K562 (cell line): ENCODE measurements around the gene ADIPOQ. TPM values are rescaled to one million over a fixed set of nuclear protein-coding genes. Genes with fewer than 3 reads are reported as not detected.

ENCODE experiments used
- ATAC-seq: fragments of 200-7000 bp; cut with Tn5 transposase; 3 replicates; pipeline ENCODE4 v1.9.1; 2020; ENCODE audit warnings: moderate library complexity
- BruUV-seq: library from RNA; stranded (reverse); fragments of 400-500 nt; replicated peaks from 2 replicates; lab custom pipeline; 2021; lab: Mats Ljungman, UMichigan
- CTCF ChIA-PET: fragments of 300-600 bp; formaldehyde crosslinking; extraction: SDS; loops from one replicate; lab custom pipeline; 2021; ENCODE audit warnings: low intra/inter-chr PET ratio; lab: Yijun Ruan, JAX
- POLR2A ChIA-PET: fragments of 300-600, 350-650 bp; sonication (Branson Sonifier 250); formaldehyde crosslinking; extraction: SDS; loops from one replicate; lab custom pipeline; 2021; ENCODE audit warnings: antibody characterized with exemption, inconsistent platforms; lab: Yijun Ruan, JAX
- DNase-seq, 4 experiments: peaks; one replicate each; pipeline versions ENCODE4 v3.0.0 to v3.0.0-alpha.2; 2011 to 2018; ENCODE audit warnings: low spot score in 3 of 4, mixed read lengths in 3 of 4; ENCODE audit errors: extremely low read depth in 1 of 4
- FAIRE-seq: peaks from 2 replicates; lab custom pipeline; 2011; peaks lifted over from hg19 to GRCh38; lab: Jason Lieb, UNC
- H2AFZ ChIP-seq: 2 replicates; pipeline ENCODE4 v1.6.0; 2011; ENCODE audit warnings: low read depth, low read length, control low read depth, inconsistent platforms
- H3K27ac ChIP-seq: fragments of 200-600 bp; 3 replicates; pipeline ENCODE4 v1.8.0; 2011; ENCODE audit warnings: low read depth, mild to moderate bottlenecking, control low read depth, inconsistent platforms, low read length, moderate library complexity, mixed read lengths; ENCODE audit errors: extremely low read depth
- H3K27me3 ChIP-seq, 2 experiments: fragments of 300-600 bp in 1 of 2; 2 replicates in 1 of 2; 3 replicates in 1 of 2; pipeline versions ENCODE4 v1.6.0 to v1.8.0; 2011; ENCODE audit warnings: inconsistent platforms in 2 of 2, low read length in 2 of 2, mild to moderate bottlenecking in 1 of 2, mixed read lengths in 1 of 2, moderate library complexity in 1 of 2; ENCODE audit not compliant: control insufficient read depth in 2 of 2, insufficient read depth in 2 of 2
- H3K36me3 ChIP-seq: fragments of 300-600 bp; 3 replicates; pipeline ENCODE4 v1.8.0; 2011; ENCODE audit warnings: mild to moderate bottlenecking, low read length, inconsistent platforms; ENCODE audit not compliant: control insufficient read depth, insufficient read depth
- H3K4me1 ChIP-seq, 2 experiments: fragments of 200-600 bp in 1 of 2; replicated peaks in 1 of 2; 2 replicates in 1 of 2; 3 replicates in 1 of 2; pipeline versions ENCODE4 v1.5.1 to v1.8.0; 2011; ENCODE audit warnings: inconsistent platforms in 2 of 2, low read length in 2 of 2, mild to moderate bottlenecking in 1 of 2, mixed read lengths in 1 of 2, moderate library complexity in 1 of 2; ENCODE audit not compliant: control insufficient read depth in 2 of 2, insufficient read depth in 2 of 2
- H3K4me2 ChIP-seq: 2 replicates; pipeline ENCODE4 v1.6.1; 2011; ENCODE audit warnings: low read length, control low read depth, inconsistent platforms, mixed read lengths; ENCODE audit not compliant: insufficient read depth
- H3K4me3 ChIP-seq: fragments of 200-600 bp; sonication (generic), shearing (Covaris generic); 2 replicates; pipeline ENCODE4 v1.5.1; 2016; ENCODE audit warnings: control low read depth, inconsistent platforms
- H3K79me2 ChIP-seq: fragments of 200-600 bp; 3 replicates; pipeline ENCODE4 v1.8.0; 2011; ENCODE audit warnings: low read length, inconsistent platforms; ENCODE audit not compliant: control insufficient read depth, insufficient read depth
- H3K9ac ChIP-seq, 2 experiments: 2 replicates each; pipeline versions ENCODE4 v1.6.0 to v1.6.1; 2011; ENCODE audit warnings: low read depth in 2 of 2, low read length in 2 of 2, control low read depth in 1 of 2, inconsistent platforms in 1 of 2, mild to moderate bottlenecking in 1 of 2, mixed read lengths in 1 of 2; ENCODE audit not compliant: insufficient read depth in 1 of 2
- H3K9me1 ChIP-seq: one replicate; pipeline ENCODE4 v1.6.0; 2011; ENCODE audit warnings: inconsistent platforms, mild to moderate bottlenecking, low read length, moderate library complexity; ENCODE audit not compliant: control insufficient read depth, insufficient read depth
- H3K9me3 ChIP-seq: replicated peaks from 2 replicates; pipeline ENCODE4 v1.5.1; 2011; ENCODE audit warnings: low read depth, low read length, inconsistent platforms; ENCODE audit not compliant: control insufficient read depth, insufficient read depth
- H4K20me1 ChIP-seq: replicated peaks from 2 replicates; pipeline ENCODE4 v1.6.1; 2011; ENCODE audit warnings: low read length, inconsistent platforms, mixed read lengths; ENCODE audit not compliant: control insufficient read depth, insufficient read depth
- BACH1 ChIP-seq: fragments of 200-800 bp; sonication (Bioruptor generic); IDR thresholded peaks from 2 replicates; pipeline ENCODE4 v1.6.1; 2016; ENCODE audit warnings: missing genetic modification characterization, missing compliant biosample characterization
- DMBX1 ChIP-seq: fragments of 250-450 bp; sonication (Bioruptor Pico); IDR thresholded peaks from 2 replicates; pipeline ENCODE4 v1.8.0; 2022; ENCODE audit warnings: inconsistent platforms, mild to moderate bottlenecking, moderate library complexity, borderline replicate concordance
- FOXK2 ChIP-seq, 2 experiments: fragments of 450-650 bp; IDR thresholded peaks in 1 of 2; conservative IDR thresholded peaks in 1 of 2; 2 replicates each; pipeline ENCODE4 v1.6.1; 2016; ENCODE audit warnings: low read depth in 2 of 2, mild to moderate bottlenecking in 1 of 2
- GABPA ChIP-seq: fragments of 200-800 bp; sonication (Bioruptor generic); conservative IDR thresholded peaks from 2 replicates; pipeline ENCODE4 v1.6.1; 2016; ENCODE audit warnings: low read depth, missing genetic modification characterization, missing compliant biosample characterization
- MAFG ChIP-seq: fragments of 450-650 bp; conservative IDR thresholded peaks from 2 replicates; pipeline ENCODE4 v1.6.1; 2016; ENCODE audit warnings: missing genetic modification characterization, missing compliant biosample characterization
- SMARCB1 ChIP-seq: IDR thresholded peaks from 2 replicates; pipeline ENCODE4 v1.6.1; 2011; ENCODE audit warnings: improper control_type of control experiment, low read depth; ENCODE audit not compliant: insufficient read length
- TOE1 ChIP-seq, 2 experiments: fragments of 450-650 bp in 1 of 2; sonication (generic) in 1 of 2; formaldehyde crosslinking in 1 of 2; IDR thresholded peaks; 2 replicates each; pipeline versions ENCODE4 v1.7.1 to v1.8.0; 2016 to 2022; ENCODE audit warnings: borderline replicate concordance in 2 of 2, mild to moderate bottlenecking in 2 of 2, antibody characterized with exemption in 1 of 2, inconsistent platforms in 1 of 2, low read depth in 1 of 2, missing genetic modification reagents in 1 of 2, moderate library complexity in 1 of 2
- ZMIZ1 ChIP-seq, 2 experiments: fragments of 150-350 bp in 1 of 2; IDR thresholded peaks; 2 replicates each; pipeline ENCODE4 v1.6.1; 2012 to 2016; ENCODE audit warnings: low read depth in 2 of 2, low read length in 2 of 2, mild to moderate bottlenecking in 1 of 2, moderate library complexity in 1 of 2
- ZNF316 ChIP-seq: fragments of 450-650 bp; IDR thresholded peaks from 2 replicates; pipeline ENCODE4 v1.6.1; 2016
- WGBS: fragments of 100-300 bp; shearing (Covaris generic); methylation state at CpG from one replicate; pipeline ENCODE4 v1.1.6; 2016; ENCODE audit warnings: low coverage, mixed read lengths; ENCODE audit not compliant: insufficient coverage; ENCODE audit errors: missing lambda C conversion rate; 5-methylcytosine and 5-hydroxymethylcytosine counted together
- in situ Hi-C: fragments of 300-500 bp; cut with MboI; formaldehyde crosslinking; loops from 4 replicates; pipeline ENCODE4 v1.15.0; 2018; ENCODE audit warnings: inconsistent platforms, mixed read lengths
- intact Hi-C: fragments of 100-400 bp; cut with micrococcal nuclease; formaldehyde crosslinking; loops from 2 replicates; pipeline ENCODE4 v1.14.2; 2022
- polyA plus RNA-seq, 8 experiments: library from polyadenylated mRNA; depleted of rRNA in 4 of 8; stranded (reverse) in 5 of 8; unstranded in 3 of 8; fragments of >200 nt; fragmentation: Nextera tagmentation in 2 of 8; fragmentation: Illumina TruSeq in 1 of 8; extraction: Ambion mirVana in 2 of 8; extraction: Trizol in 1 of 8; gene quantifications; 2 replicates each; pipeline versions ENCODE4 v1.2.1 to v1.2.3, GENCODE V29; 2011 to 2014; ENCODE audit warnings: inconsistent platforms in 1 of 8, missing spikeins in 1 of 8
- total RNA-seq, 7 experiments: library from RNA; depleted of rRNA in 6 of 7; stranded (reverse); fragments of >200 nt in 6 of 7; fragmentation: Illumina TruSeq in 2 of 7; extraction: Trizol in 2 of 7; gene quantifications; 2 replicates each; pipeline versions ENCODE4 v1.2.1 to v1.2.3, GENCODE V29; 2011 to 2021; ENCODE audit warnings: low replicate concordance in 1 of 7
- TF ChIP-seq, protein P1 (sequence below): fragments of 450-650 bp; IDR thresholded peaks from 2 replicates; pipeline ENCODE4 v1.7.1; 2018; ENCODE audit warnings: mild to moderate bottlenecking, low read depth; ENCODE audit not compliant: partially characterized antibody
- TF ChIP-seq, protein P2 (sequence below), 2 experiments: IDR thresholded peaks; 2 replicates each; pipeline ENCODE4 v1.6.1; 2012; ENCODE audit warnings: improper control_type of control experiment in 2 of 2, low read depth in 2 of 2, low read length in 2 of 2, borderline replicate concordance in 1 of 2

The ADIPOQ gene
- total and polyA plus RNA-seq, 9 of the 15 experiments (the other 6 are each of a cell fraction or from before 2014, with no cell fraction given): 0.01 to 0.04 (median 0.03) TPM; not detected in 4

- H3K36me3 ChIP-seq: no peaks in the 10 kb centered on the region
- peaks cover 4 to 39% of the 10 kb centered on the region in 2 experiments; a peak in 4 of 5 replicates for H3K4me1 ChIP-seq
- FAIRE-seq (peak; percentile 87), DNase-seq (peak in 3 of 4 experiments; percentile 26 to 81 (median 80)), ATAC-seq (peak; percentile 92)
- H4K20me1 ChIP-seq: no peaks in the 10 kb centered on the region
- WGBS: 0% methylated on average over 2 of the region's 2 CpGs
- peak overlapping the region; percentile 67 for H3K27ac ChIP-seq
- POLR2A ChIA-PET: interaction anchor here (0.7 to 0.8 kb wide), 3 partner anchors 11 to 165 kb away, joined by 3 to 4 read pairs (median 3); no protein-coding TSS in a partner anchor
- H3K9me1 ChIP-seq: no peaks in the 10 kb centered on the region
- intact Hi-C loops: no loop called here
- no peaks in the 10 kb centered on the region for H3K79me2 ChIP-seq
- no peak overlapping the region for H3K4me3 ChIP-seq
- H3K9me3 ChIP-seq: no peaks in the 10 kb centered on the region; the same call in 1 of the 2 replicates
- H2AFZ ChIP-seq: peak overlapping the region; percentile 66
- H3K27me3 ChIP-seq: no peaks in the 10 kb centered on the region
- BruUV-seq: no TSS peak
- peak overlapping the region in 1 of 2 experiments; percentile 33; a peak in 1 of 4 replicates for H3K9ac ChIP-seq
- H3K4me2 ChIP-seq: peak overlapping the region; percentile 56
- in situ Hi-C loops: no loop called here
- CTCF ChIA-PET: no interaction called here
- TF ChIP-seq SMARCB1: no peak
- peak; percentile 81 for TF ChIP-seq MAFG (tag)
- TF ChIP-seq ZNF316: peak; percentile 94
- TF ChIP-seq GABPA (tag): peak; percentile 92
- peak in 1 of 2 experiments; percentile 43; a peak in 1 of 4 replicates for TF ChIP-seq ZMIZ1 (IDR thresholded peaks at IDR 0.05; ENCODE audit: low read depth in 2 of 2, low read length in 2 of 2)
- peak; percentile 70; the same call in 1 of the 2 replicates for TF ChIP-seq DMBX1
- TF ChIP-seq, protein P1, sequence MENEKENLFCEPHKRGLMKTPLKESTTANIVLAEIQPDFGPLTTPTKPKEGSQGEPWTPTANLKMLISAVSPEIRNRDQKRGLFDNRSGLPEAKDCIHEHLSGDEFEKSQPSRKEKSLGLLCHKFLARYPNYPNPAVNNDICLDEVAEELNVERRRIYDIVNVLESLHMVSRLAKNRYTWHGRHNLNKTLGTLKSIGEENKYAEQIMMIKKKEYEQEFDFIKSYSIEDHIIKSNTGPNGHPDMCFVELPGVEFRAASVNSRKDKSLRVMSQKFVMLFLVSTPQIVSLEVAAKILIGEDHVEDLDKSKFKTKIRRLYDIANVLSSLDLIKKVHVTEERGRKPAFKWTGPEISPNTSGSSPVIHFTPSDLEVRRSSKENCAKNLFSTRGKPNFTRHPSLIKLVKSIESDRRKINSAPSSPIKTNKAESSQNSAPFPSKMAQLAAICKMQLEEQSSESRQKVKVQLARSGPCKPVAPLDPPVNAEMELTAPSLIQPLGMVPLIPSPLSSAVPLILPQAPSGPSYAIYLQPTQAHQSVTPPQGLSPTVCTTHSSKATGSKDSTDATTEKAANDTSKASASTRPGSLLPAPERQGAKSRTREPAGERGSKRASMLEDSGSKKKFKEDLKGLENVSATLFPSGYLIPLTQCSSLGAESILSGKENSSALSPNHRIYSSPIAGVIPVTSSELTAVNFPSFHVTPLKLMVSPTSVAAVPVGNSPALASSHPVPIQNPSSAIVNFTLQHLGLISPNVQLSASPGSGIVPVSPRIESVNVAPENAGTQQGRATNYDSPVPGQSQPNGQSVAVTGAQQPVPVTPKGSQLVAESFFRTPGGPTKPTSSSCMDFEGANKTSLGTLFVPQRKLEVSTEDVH: peak; percentile 67
- TF ChIP-seq TOE1 (IDR thresholded peaks at IDR 0.05; ENCODE audit: borderline replicate concordance): 0 out of 2 replicates have a peak, but pooled peaks have one; percentile 31
- TF ChIP-seq TOE1 (CRISPR knock-in tag; IDR thresholded peaks at IDR 0.05; ENCODE audit: borderline replicate concordance, low read depth): no peak
- TF ChIP-seq, protein P2, sequence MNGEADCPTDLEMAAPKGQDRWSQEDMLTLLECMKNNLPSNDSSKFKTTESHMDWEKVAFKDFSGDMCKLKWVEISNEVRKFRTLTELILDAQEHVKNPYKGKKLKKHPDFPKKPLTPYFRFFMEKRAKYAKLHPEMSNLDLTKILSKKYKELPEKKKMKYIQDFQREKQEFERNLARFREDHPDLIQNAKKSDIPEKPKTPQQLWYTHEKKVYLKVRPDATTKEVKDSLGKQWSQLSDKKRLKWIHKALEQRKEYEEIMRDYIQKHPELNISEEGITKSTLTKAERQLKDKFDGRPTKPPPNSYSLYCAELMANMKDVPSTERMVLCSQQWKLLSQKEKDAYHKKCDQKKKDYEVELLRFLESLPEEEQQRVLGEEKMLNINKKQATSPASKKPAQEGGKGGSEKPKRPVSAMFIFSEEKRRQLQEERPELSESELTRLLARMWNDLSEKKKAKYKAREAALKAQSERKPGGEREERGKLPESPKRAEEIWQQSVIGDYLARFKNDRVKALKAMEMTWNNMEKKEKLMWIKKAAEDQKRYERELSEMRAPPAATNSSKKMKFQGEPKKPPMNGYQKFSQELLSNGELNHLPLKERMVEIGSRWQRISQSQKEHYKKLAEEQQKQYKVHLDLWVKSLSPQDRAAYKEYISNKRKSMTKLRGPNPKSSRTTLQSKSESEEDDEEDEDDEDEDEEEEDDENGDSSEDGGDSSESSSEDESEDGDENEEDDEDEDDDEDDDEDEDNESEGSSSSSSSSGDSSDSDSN (IDR thresholded peaks at IDR 0.05; ENCODE audit: borderline replicate concordance in 1 of 2, low read depth in 2 of 2, low read length in 2 of 2): 0 out of 4 replicates have a peak, but pooled peaks of 1 of the 2 experiments have one; percentile 43
- TF ChIP-seq BACH1 (tag): peak; percentile 56
- peak; percentile 83 to 92 for TF ChIP-seq FOXK2 (conservative IDR thresholded peaks at IDR 0.05 in 1 of 2, IDR thresholded peaks at IDR 0.05 in 1 of 2; ENCODE audit: low read depth in 2 of 2)
Measured at GRCh38 chr3:186871403-186871924, 29.0 kb downstream of the ADIPOQ start.
